H9 (cell line): ENCODE data around the gene GTPBP6. TPM values are rescaled to one million over a fixed set of nuclear protein-coding genes. Genes with fewer than 3 reads are reported as not detected.

Source experiments
- DNase-seq: peaks from one replicate; pipeline ENCODE4 v3.0.0-alpha.2; 2017
- H2AFZ ChIP-seq: one replicate; pipeline ENCODE4 v1.6.1; 2013; ENCODE audit warnings: mild to moderate bottlenecking, low read length, control low read depth, moderate library complexity
- H2AK5ac ChIP-seq: 2 replicates; pipeline ENCODE4 v1.6.1; 2013; ENCODE audit warnings: low read length, control low read depth, mixed read lengths; ENCODE audit not compliant: insufficient read length
- H2BK120ac ChIP-seq: one replicate; pipeline ENCODE4 v1.6.1; 2013; ENCODE audit warnings: low read depth, mild to moderate bottlenecking, low read length, control low read depth, inconsistent platforms; ENCODE audit not compliant: poor library complexity, severe bottlenecking
- H2BK12ac ChIP-seq: 2 replicates; pipeline ENCODE4 v1.6.1; 2013; ENCODE audit warnings: low read length, control low read depth, mixed read lengths, low read depth; ENCODE audit not compliant: insufficient read length
- H2BK15ac ChIP-seq: 2 replicates; pipeline ENCODE4 v1.6.1; 2013; ENCODE audit warnings: low read depth, low read length, control low read depth
- H2BK20ac ChIP-seq: one replicate; pipeline ENCODE4 v1.6.1; 2013; ENCODE audit warnings: low read depth, mild to moderate bottlenecking, low read length, control low read depth, inconsistent platforms; ENCODE audit not compliant: poor library complexity, severe bottlenecking
- H2BK5ac ChIP-seq: 2 replicates; pipeline ENCODE4 v1.6.1; 2013; ENCODE audit warnings: low read length, control low read depth, mixed read lengths; ENCODE audit not compliant: insufficient read length
- H3K14ac ChIP-seq: 2 replicates; pipeline ENCODE4 v1.6.1; 2013; ENCODE audit warnings: low read length, control low read depth; ENCODE audit not compliant: insufficient read depth
- H3K18ac ChIP-seq: 2 replicates; pipeline ENCODE4 v1.6.1; 2013; ENCODE audit warnings: low read depth, mild to moderate bottlenecking, mixed read lengths, low read length, control low read depth; ENCODE audit not compliant: insufficient read length
- H3K23ac ChIP-seq: 2 replicates; pipeline ENCODE4 v1.6.1; 2013; ENCODE audit warnings: low read length, control low read depth, mixed read lengths, low read depth; ENCODE audit not compliant: insufficient read length
- H3K23me2 ChIP-seq: 2 replicates; pipeline ENCODE4 v1.6.1; 2013; ENCODE audit warnings: low read depth, mild to moderate bottlenecking, mixed read lengths, low read length, control low read depth; ENCODE audit not compliant: insufficient read length, poor library complexity, severe bottlenecking
- H3K27ac ChIP-seq: 2 replicates; pipeline ENCODE4 v1.5.1; 2013; ENCODE audit warnings: low read length, control low read depth, mixed read lengths, low read depth; ENCODE audit not compliant: insufficient read length
- H3K27me3 ChIP-seq: 2 replicates; pipeline ENCODE4 v1.6.1; 2013; ENCODE audit warnings: low read length, control low read depth, inconsistent platforms; ENCODE audit not compliant: insufficient read depth
- H3K4ac ChIP-seq: 2 replicates; pipeline ENCODE4 v1.6.1; 2013; ENCODE audit warnings: low read depth, mild to moderate bottlenecking, control low read depth, inconsistent platforms, low read length, moderate library complexity
- H3K4me1 ChIP-seq: 2 replicates; pipeline ENCODE4 v1.6.1; 2013; ENCODE audit warnings: low read length, control low read depth, inconsistent platforms; ENCODE audit not compliant: insufficient read depth
- H3K4me2 ChIP-seq: 2 replicates; pipeline ENCODE4 v1.6.1; 2013; ENCODE audit warnings: low read length, control low read depth, mixed read lengths; ENCODE audit not compliant: insufficient read length, insufficient read depth
- H3K56ac ChIP-seq: 2 replicates; pipeline ENCODE4 v1.6.1; 2013; ENCODE audit warnings: low read depth, mild to moderate bottlenecking, mixed read lengths, low read length, control low read depth; ENCODE audit not compliant: insufficient read length
- H3K79me1 ChIP-seq: 2 replicates; pipeline ENCODE4 v1.6.1; 2013; ENCODE audit warnings: low read depth, mild to moderate bottlenecking, moderate library complexity, low read length, control low read depth, inconsistent platforms; ENCODE audit not compliant: insufficient read depth, poor library complexity, severe bottlenecking
- H3K79me2 ChIP-seq: 2 replicates; pipeline ENCODE4 v1.6.1; 2013; ENCODE audit warnings: low read length, control low read depth, inconsistent platforms; ENCODE audit not compliant: insufficient read depth
- H3K9ac ChIP-seq: 2 replicates; pipeline ENCODE4 v1.6.1; 2013; ENCODE audit warnings: low read length, control low read depth, mixed read lengths; ENCODE audit not compliant: insufficient read length; ENCODE audit errors: extremely low read depth
- H3K9me3 ChIP-seq: one replicate; pipeline ENCODE4 v1.6.1; 2013; ENCODE audit warnings: low read depth, low read length, inconsistent platforms; ENCODE audit not compliant: control insufficient read depth
- H3T11ph ChIP-seq: one replicate; pipeline ENCODE4 v1.6.1; 2013; ENCODE audit warnings: mild to moderate bottlenecking, low read length, control low read depth, inconsistent platforms
- H4K20me1 ChIP-seq: one replicate; pipeline ENCODE4 v1.6.1; 2013; ENCODE audit not compliant: control insufficient read depth, insufficient read length, insufficient read depth
- H4K5ac ChIP-seq: 2 replicates; pipeline ENCODE4 v1.6.1; 2013; ENCODE audit warnings: low read depth, mild to moderate bottlenecking, mixed read lengths, low read length, control low read depth; ENCODE audit not compliant: insufficient read length
- H4K8ac ChIP-seq: replicated peaks from 2 replicates; pipeline ENCODE4 v1.6.1; 2013; ENCODE audit warnings: low read length, control low read depth, mixed read lengths, low read depth; ENCODE audit not compliant: insufficient read length
- H4K91ac ChIP-seq: 2 replicates; pipeline ENCODE4 v1.6.1; 2013; ENCODE audit warnings: low read depth, mild to moderate bottlenecking, moderate library complexity, mixed read lengths, low read length, control low read depth; ENCODE audit not compliant: insufficient read length
- H3K27ac Mint-ChIP-seq, 3 experiments: 2 replicates in 2 of 3; 3 replicates in 1 of 3; pipeline ENCODE4 v1.8.0; 2020 to 2021; ENCODE audit warnings: mixed read lengths in 3 of 3, mild to moderate bottlenecking in 1 of 3, moderate library complexity in 1 of 3
- H3K27me3 Mint-ChIP-seq: 2 replicates; pipeline ENCODE4 v1.8.0; 2021; ENCODE audit warnings: low read depth, mild to moderate bottlenecking, moderate library complexity, mixed read lengths
- H3K36me3 Mint-ChIP-seq, 3 experiments: 2 replicates in 2 of 3; 3 replicates in 1 of 3; pipeline ENCODE4 v1.8.0; 2020 to 2021; ENCODE audit warnings: low read depth in 3 of 3, mixed read lengths in 3 of 3; ENCODE audit not compliant: insufficient read depth in 1 of 3
- H3K4me1 Mint-ChIP-seq, 2 experiments: 2 replicates each; pipeline ENCODE4 v1.8.0; 2020; ENCODE audit warnings: mixed read lengths in 2 of 2
- H3K4me3 Mint-ChIP-seq, 2 experiments: 2 replicates in 1 of 2; 3 replicates in 1 of 2; pipeline ENCODE4 v1.8.0; 2020 to 2021; ENCODE audit warnings: mild to moderate bottlenecking in 2 of 2, mixed read lengths in 2 of 2, moderate library complexity in 1 of 2
- H3K9me3 Mint-ChIP-seq, 2 experiments: 2 replicates in 1 of 2; 3 replicates in 1 of 2; pipeline ENCODE4 v1.8.0; 2020; ENCODE audit warnings: mild to moderate bottlenecking in 2 of 2, mixed read lengths in 2 of 2, moderate library complexity in 1 of 2
- WGBS: extraction: QIAGEN DNeasy Blood & Tissue Kit; methylation state at CpG from one replicate; pipeline ENCODE4 v1.1.7; 2013; ENCODE audit warnings: missing lambda C conversion rate, low lambda C conversion rate, mixed read lengths; ENCODE audit not compliant: insufficient read length; ENCODE audit errors: extremely low coverage; 5-methylcytosine and 5-hydroxymethylcytosine counted together
- total RNA-seq: library from RNA; stranded (reverse); gene quantifications from 2 replicates; pipeline ENCODE4 v1.2.1, GENCODE V29; 2021
- TF ChIP-seq, protein P1 (sequence below): fragments of 200-600 bp; sonication (generic); conservative IDR thresholded peaks from 3 replicates; pipeline ENCODE4 v1.8.0; 2021; ENCODE audit warnings: antibody characterized with exemption, mild to moderate bottlenecking

Gene GTPBP6
- total RNA-seq, 1 experiment from 2014 or later, result 64.0 TPM

DNA sequence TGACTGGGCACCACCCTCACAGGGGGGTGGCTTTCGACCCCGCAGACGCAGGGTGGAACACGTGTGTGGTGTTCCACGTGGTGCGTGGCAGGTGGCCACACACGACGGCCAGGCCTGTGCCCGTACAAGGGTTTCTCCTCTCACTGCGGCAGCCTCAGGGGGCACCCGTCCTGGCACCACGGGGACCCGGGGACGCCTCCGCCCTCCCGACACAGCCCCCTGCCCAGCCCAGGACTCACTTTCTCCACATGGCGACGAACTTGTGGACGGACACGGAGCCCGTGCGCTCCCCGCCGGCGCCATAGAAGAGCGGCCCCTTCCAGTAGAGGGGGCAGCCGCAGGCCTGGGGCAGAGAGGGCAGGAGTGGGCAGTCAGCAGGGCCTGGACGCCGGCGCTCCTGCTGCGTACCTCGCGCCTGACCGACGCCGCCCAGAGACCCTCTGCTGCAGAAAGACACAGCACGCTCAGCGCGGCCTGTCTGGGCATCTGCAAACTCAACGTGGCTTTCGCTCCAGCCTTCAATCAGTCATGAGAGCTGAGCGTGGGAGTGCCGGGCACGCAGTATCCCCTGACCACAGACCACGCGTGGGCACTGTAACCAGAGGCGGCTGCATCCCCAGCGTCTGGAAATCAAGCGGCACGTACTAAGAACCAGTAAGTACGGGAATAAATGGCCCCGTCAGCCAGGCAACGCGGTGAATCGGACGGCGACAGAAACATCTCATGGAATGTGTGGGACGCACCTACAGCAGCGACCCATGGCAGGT, 28.9 kb upstream of the GTPBP6 start:
- no peak overlapping the region for H3K4ac ChIP-seq

More for the DNA sequence above, 28.9 kb upstream of the GTPBP6 start:
- no peak overlapping the region for H2BK15ac ChIP-seq
- H4K20me1 ChIP-seq, result no peaks in the 10 kb centered on the region
- no peak overlapping the region for H2AFZ ChIP-seq
- no peak overlapping the region for H2BK120ac ChIP-seq
- no peak overlapping the region for H3K9ac ChIP-seq
- H3K79me2 ChIP-seq, result no peaks in the 10 kb centered on the region; the same call in 1 of the 2 replicates
- H3T11ph ChIP-seq, result no peak overlapping the region
- no peak overlapping the region for H3K4me2 ChIP-seq
- Mint-ChIP-seq H3K4me3 (no peak overlapping the region), H3K27me3 (no peaks in the 10 kb centered on the region; the same call in 1 of the 2 replicates), H3K36me3 (peaks cover 6 to 42% (median 37%) of the 10 kb centered on the region in 3 experiments; a peak in 6 of 7 replicates), H3K4me1 (0 out of 4 replicates have a peak, but pooled peaks cover 0 to 3% of the 10 kb centered on the region in 2 experiments), H3K9me3 (no peaks in the 10 kb centered on the region), H3K27ac (no peak overlapping the region)
- no peak overlapping the region for H3K27ac ChIP-seq
- TF ChIP-seq, protein P1, sequence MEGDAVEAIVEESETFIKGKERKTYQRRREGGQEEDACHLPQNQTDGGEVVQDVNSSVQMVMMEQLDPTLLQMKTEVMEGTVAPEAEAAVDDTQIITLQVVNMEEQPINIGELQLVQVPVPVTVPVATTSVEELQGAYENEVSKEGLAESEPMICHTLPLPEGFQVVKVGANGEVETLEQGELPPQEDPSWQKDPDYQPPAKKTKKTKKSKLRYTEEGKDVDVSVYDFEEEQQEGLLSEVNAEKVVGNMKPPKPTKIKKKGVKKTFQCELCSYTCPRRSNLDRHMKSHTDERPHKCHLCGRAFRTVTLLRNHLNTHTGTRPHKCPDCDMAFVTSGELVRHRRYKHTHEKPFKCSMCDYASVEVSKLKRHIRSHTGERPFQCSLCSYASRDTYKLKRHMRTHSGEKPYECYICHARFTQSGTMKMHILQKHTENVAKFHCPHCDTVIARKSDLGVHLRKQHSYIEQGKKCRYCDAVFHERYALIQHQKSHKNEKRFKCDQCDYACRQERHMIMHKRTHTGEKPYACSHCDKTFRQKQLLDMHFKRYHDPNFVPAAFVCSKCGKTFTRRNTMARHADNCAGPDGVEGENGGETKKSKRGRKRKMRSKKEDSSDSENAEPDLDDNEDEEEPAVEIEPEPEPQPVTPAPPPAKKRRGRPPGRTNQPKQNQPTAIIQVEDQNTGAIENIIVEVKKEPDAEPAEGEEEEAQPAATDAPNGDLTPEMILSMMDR, result no peak
- no peaks in the 10 kb centered on the region for H3K4me1 ChIP-seq
- H4K5ac ChIP-seq, result no peak overlapping the region
- H3K14ac ChIP-seq, result no peak overlapping the region
- no peak overlapping the region for H4K8ac ChIP-seq
- H3K56ac ChIP-seq, result no peak overlapping the region
- no peak overlapping the region for H3K23ac ChIP-seq
- H3K23me2 ChIP-seq, result no peaks in the 10 kb centered on the region
- no peak overlapping the region for H2BK12ac ChIP-seq
- H2AK5ac ChIP-seq, result no peak overlapping the region
- no peak overlapping the region for H2BK5ac ChIP-seq
- H3K79me1 ChIP-seq, result peaks cover 3% of the 10 kb centered on the region
- no peak overlapping the region for H4K91ac ChIP-seq
- no peak for DNase-seq
- H3K9me3 ChIP-seq, result no peaks in the 10 kb centered on the region
- no peak overlapping the region for H2BK20ac ChIP-seq
- H3K18ac ChIP-seq, result no peak overlapping the region
- no CpG with 5 or more reads among the region's 59 CpGs for WGBS
- H3K27me3 ChIP-seq, result no peaks in the 10 kb centered on the region
